HG02610 (cell line): ENCODE measurements around the gene GREB1.

Experiments used
- ATAC-seq: cut with Tn5 transposase; IDR thresholded peaks from one replicate; pipeline ENCODE4 v1.9.1; 2021; ENCODE audit warnings: mild to moderate bottlenecking, moderate library complexity; ENCODE audit not compliant: unreplicated experiment

Gene GREB1

GRCh38 chr2:11507517-11507916 lies 26.3 kb upstream of the GREB1 start:
- ATAC-seq: no peak

GRCh38 chr2:11508279-11508678 lies 25.6 kb upstream of the GREB1 start:
- ATAC-seq: no peak

- no peak for ATAC-seq
These were observed 24.0 kb upstream of the GREB1 start for GRCh38 chr2:11509657-11510360.

GRCh38 chr2:11512431-11512830 lies 21.4 kb upstream of the GREB1 start:
- ATAC-seq: no peak

- no peak for ATAC-seq
These were observed 20.5 kb upstream of the GREB1 start for GRCh38 chr2:11513319-11513718.

GRCh38 chr2:11514081-11514730 lies 19.6 kb upstream of the GREB1 start:
- no peak for ATAC-seq

- no peak for ATAC-seq
These were observed 18.9 kb upstream of the GREB1 start for GRCh38 chr2:11514904-11515303.

GRCh38 chr2:11515490-11515981 lies 18.3 kb upstream of the GREB1 start:
- no peak for ATAC-seq

GRCh38 chr2:11516984-11517648 lies 16.7 kb upstream of the GREB1 start:
- no peak for ATAC-seq

- no peak for ATAC-seq
These were observed 15.9 kb upstream of the GREB1 start for GRCh38 chr2:11517906-11518305.

- no peak for ATAC-seq
These were observed 13.7 kb upstream of the GREB1 start for GRCh38 chr2:11520092-11520693.

GRCh38 chr2:11521775-11522174 lies 12.1 kb upstream of the GREB1 start:
- no peak for ATAC-seq

GRCh38 chr2:11524470-11524869 lies 9.4 kb upstream of the GREB1 start:
- no peak for ATAC-seq

- no peak for ATAC-seq
These were observed 8.1 kb upstream of the GREB1 start for GRCh38 chr2:11525762-11526161.

- ATAC-seq: peak; percentile 39
These were observed 6.8 kb upstream of the GREB1 start for GRCh38 chr2:11527001-11527400.

- ATAC-seq: no peak
These were observed 5.6 kb upstream of the GREB1 start for GRCh38 chr2:11528228-11528627.

- no peak for ATAC-seq
These were observed 2.9 kb upstream of the GREB1 start for GRCh38 chr2:11530864-11531465.

GRCh38 chr2:11532416-11533055 lies 1.3 kb upstream of the GREB1 start:
- ATAC-seq: no peak

- ATAC-seq: no peak
These were observed 363 bp downstream of the GREB1 start for GRCh38 chr2:11534071-11534745.
